GM12878 (cell line): Measurements from ENCODE around the gene DSTYK. TPM values are rescaled to one million over a fixed set of nuclear protein-coding genes. Genes with fewer than 3 reads are reported as not detected.

Experiments
- ATAC-seq: fragments of 200-7000 bp; cut with Tn5 transposase; 3 replicates; pipeline ENCODE4 v1.9.1; 2020; ENCODE audit warnings: mild to moderate bottlenecking, moderate library complexity
- BruUV-seq: library from RNA; stranded (reverse); fragments of 400-500 nt; replicated peaks from 2 replicates; lab custom pipeline; 2021; lab: Mats Ljungman, UMichigan
- CTCF ChIA-PET: fragments of 300-600 bp; sonication (Branson Sonifier 250); formaldehyde crosslinking; extraction: SDS; loops from one replicate; lab custom pipeline; 2021; ENCODE audit warnings: inconsistent platforms; lab: Yijun Ruan, JAX
- POLR2A ChIA-PET: fragments of 350-600 bp; formaldehyde crosslinking; extraction: SDS; loops from one replicate; lab custom pipeline; 2021; ENCODE audit warnings: inconsistent platforms; lab: Charles Lee
- RAD21 ChIA-PET: fragments of 300-600 bp; sonication (Branson Sonifier 250); formaldehyde crosslinking; loops from one replicate; lab custom pipeline; 2023; ENCODE audit warnings: antibody characterized with exemption; ENCODE audit not compliant: unreplicated experiment; lab: Charles Lee
- SMC1A ChIA-PET: fragments of 300-600 bp; sonication (Branson Sonifier 250); formaldehyde crosslinking; loops from one replicate; lab custom pipeline; 2023; ENCODE audit not compliant: unreplicated experiment, uncharacterized antibody; lab: Charles Lee
- DNase-seq: peaks from one replicate; pipeline ENCODE4 v3.0.0-alpha.2; 2011; ENCODE audit warnings: low read depth, low spot score
- FAIRE-seq: peaks from 3 replicates; lab custom pipeline; 2011; peaks lifted over from hg19 to GRCh38; lab: Jason Lieb, UNC
- H2AFZ ChIP-seq: 2 replicates; pipeline ENCODE4 v1.6.0; 2011; ENCODE audit warnings: low read depth, low read length, control low read depth; ENCODE audit not compliant: control insufficient read depth
- H3K27ac ChIP-seq: 2 replicates; pipeline ENCODE4 v1.5.1; 2011; ENCODE audit warnings: control low read depth; ENCODE audit not compliant: control insufficient read depth, insufficient read depth
- H3K27me3 ChIP-seq, 2 experiments: replicated peaks in 1 of 2; 2 replicates each; pipeline versions ENCODE4 v1.6.0 to v1.6.1; 2011; ENCODE audit warnings: low read length in 1 of 2; ENCODE audit not compliant: control insufficient read depth in 2 of 2, insufficient read depth in 2 of 2
- H3K36me3 ChIP-seq, 2 experiments: 2 replicates each; pipeline ENCODE4 v1.5.1; 2011; ENCODE audit warnings: low read length in 1 of 2; ENCODE audit not compliant: control insufficient read depth in 2 of 2, insufficient read depth in 2 of 2
- H3K4me1 ChIP-seq: 2 replicates; pipeline ENCODE4 v1.6.1; 2011; ENCODE audit warnings: mild to moderate bottlenecking, low read length, moderate library complexity, mixed read lengths; ENCODE audit not compliant: control insufficient read depth, insufficient read depth
- H3K4me2 ChIP-seq: 2 replicates; pipeline ENCODE4 v1.6.0; 2011; ENCODE audit warnings: control low read depth; ENCODE audit not compliant: control insufficient read depth, insufficient read depth
- H3K4me3 ChIP-seq: fragments of 200-600 bp; sonication (generic); 2 replicates; pipeline ENCODE4 v1.5.1; 2016
- H3K79me2 ChIP-seq: 2 replicates; pipeline ENCODE4 v1.6.0; 2011; ENCODE audit warnings: low read length; ENCODE audit not compliant: control insufficient read depth, insufficient read depth
- H3K9ac ChIP-seq: 2 replicates; pipeline ENCODE4 v1.8.0; 2011; ENCODE audit warnings: low read length, control low read depth, mixed read lengths; ENCODE audit not compliant: control insufficient read depth, insufficient read depth
- H3K9me3 ChIP-seq: replicated peaks from 3 replicates; pipeline ENCODE4 v1.5.1; 2011; ENCODE audit warnings: mild to moderate bottlenecking, low read length; ENCODE audit not compliant: control insufficient read depth, insufficient read depth
- H4K20me1 ChIP-seq: 2 replicates; pipeline ENCODE4 v1.6.0; 2011; ENCODE audit not compliant: control insufficient read depth, insufficient read depth
- BCLAF1 ChIP-seq: fragments of 450-650 bp; IDR thresholded peaks from 2 replicates; pipeline ENCODE4 v1.6.1; 2017; ENCODE audit warnings: antibody characterized with exemption, mild to moderate bottlenecking, moderate library complexity
- BHLHE40 ChIP-seq, 2 experiments: fragments of 450-650 bp in 1 of 2; IDR thresholded peaks; 2 replicates each; pipeline ENCODE4 v1.6.1; 2011 to 2017; ENCODE audit warnings: low read depth in 2 of 2, borderline replicate concordance in 1 of 2, improper control_type of control experiment in 1 of 2, low read length in 1 of 2, mild to moderate bottlenecking in 1 of 2
- EP300 ChIP-seq, 2 experiments: fragments of 150-350 bp in 1 of 2; IDR thresholded peaks; 2 replicates each; pipeline ENCODE4 v1.6.1; 2011 to 2012; ENCODE audit warnings: low read depth in 2 of 2, low read length in 2 of 2, borderline replicate concordance in 1 of 2, improper control_type of control experiment in 1 of 2, inconsistent platforms in 1 of 2; ENCODE audit not compliant: control insufficient read depth in 1 of 2
- HDGF ChIP-seq: fragments of 450-650 bp; IDR thresholded peaks from 2 replicates; pipeline ENCODE4 v1.6.1; 2016; ENCODE audit warnings: antibody characterized with exemption
- TBL1XR1 ChIP-seq: IDR thresholded peaks from 2 replicates; pipeline ENCODE4 v1.6.1; 2012; ENCODE audit warnings: low read depth, low read length, improper control_type of control experiment
- WGBS: methylation state at CpG from one replicate; pipeline ENCODE4 v1.1.6; 2016; ENCODE audit warnings: low lambda C conversion rate; ENCODE audit not compliant: insufficient replicate concordance, insufficient coverage; ENCODE audit errors: missing lambda C conversion rate; 5-methylcytosine and 5-hydroxymethylcytosine counted together
- in situ Hi-C: fragments of 300-500 bp; cut with MboI; formaldehyde crosslinking; loops from 9 replicates; pipeline ENCODE4 v1.14.3; 2018; ENCODE audit warnings: mixed read lengths
- intact Hi-C: fragments of 100-400 bp; cut with micrococcal nuclease; formaldehyde crosslinking; loops from one replicate; pipeline ENCODE4 v1.14.2; 2022; ENCODE audit not compliant: unreplicated experiment
- polyA plus RNA-seq, 11 experiments: library from polyadenylated mRNA; depleted of rRNA in 4 of 11; unstranded in 6 of 11; stranded (reverse) in 5 of 11; fragments of >200 nt; fragmentation: Nextera tagmentation in 4 of 11; fragmentation: Illumina TruSeq in 1 of 11; extraction: Ambion mirVana in 4 of 11; extraction: Trizol in 1 of 11; gene quantifications; 1 replicate in 1 of 11; 2 replicates in 10 of 11; pipeline versions ENCODE4 v1.2.1 to v1.2.3, GENCODE V29; 2011 to 2016; ENCODE audit warnings: inconsistent platforms in 2 of 11, missing spikeins in 2 of 11, low read depth in 1 of 11
- total RNA-seq, 4 experiments: library from RNA; depleted of rRNA in 3 of 4; stranded (reverse); fragments of >200 nt in 3 of 4; fragmentation: Illumina TruSeq in 1 of 4; extraction: Trizol in 1 of 4; gene quantifications; 2 replicates each; pipeline versions ENCODE4 v1.2.1 to v1.2.3, GENCODE V29; 2013 to 2021
- TF ChIP-seq, protein P1 (sequence below): fragments of 450-650 bp; IDR thresholded peaks from 2 replicates; pipeline ENCODE4 v1.6.1; 2018; ENCODE audit warnings: borderline replicate concordance, mild to moderate bottlenecking; ENCODE audit not compliant: partially characterized antibody
- TF ChIP-seq, protein P2 (sequence below): IDR thresholded peaks from 2 replicates; pipeline ENCODE4 v1.6.1; 2011; ENCODE audit warnings: low read depth, mild to moderate bottlenecking, low read length, moderate library complexity, borderline replicate concordance; ENCODE audit errors: extremely low read depth

Gene DSTYK
- total and polyA plus RNA-seq, 10 of the 15 experiments (the other 5 are each of a cell fraction or from before 2014, with no cell fraction given) = 2.7 to 5.5 (median 3.6) TPM

- Histone ChIP-seq H3K9ac (no peak overlapping the region), H3K4me3 (no peak overlapping the region), H3K4me1 (peaks cover 11% of the 10 kb centered on the region), H2AFZ (no peak overlapping the region), H3K27ac (no peak overlapping the region), H3K4me2 (no peak overlapping the region), H3K36me3 (no peaks in the 10 kb centered on the region), H3K9me3 (no peaks in the 10 kb centered on the region), H3K27me3 (no peaks in the 10 kb centered on the region; a peak in 3 of 4 replicates), H3K79me2 (no peaks in the 10 kb centered on the region), H4K20me1 (no peaks in the 10 kb centered on the region)
- no TSS peak for BruUV-seq
- ATAC-seq (no peak), DNase-seq (no peak), FAIRE-seq (no peak)
- ChIA-PET CTCF (interaction anchor here (1.3 to 19.1 kb wide), 3 partner anchors 11 to 33 kb away, joined by 3 to 836 read pairs (median 51); partner anchors contain the start of gene TMCC2), SMC1A (interaction anchor here (1.0 to 11.7 kb wide), 5 partner anchors 11 to 84 kb away, joined by 3 to 154 read pairs (median 4); partner anchors contain the start of gene TMCC2), RAD21 (interaction anchor here (1.4 to 24.5 kb wide), 3 partner anchors 9 to 12 kb away, joined by 3 to 728 read pairs (median 70); partner anchors contain the start of gene TMCC2), POLR2A (interaction anchor here (0.7 to 3.1 kb wide), 7 partner anchors 11 to 72 kb away, joined by 3 to 20 read pairs (median 6); no protein-coding TSS in a partner anchor)
- TF ChIP-seq, protein P1, sequence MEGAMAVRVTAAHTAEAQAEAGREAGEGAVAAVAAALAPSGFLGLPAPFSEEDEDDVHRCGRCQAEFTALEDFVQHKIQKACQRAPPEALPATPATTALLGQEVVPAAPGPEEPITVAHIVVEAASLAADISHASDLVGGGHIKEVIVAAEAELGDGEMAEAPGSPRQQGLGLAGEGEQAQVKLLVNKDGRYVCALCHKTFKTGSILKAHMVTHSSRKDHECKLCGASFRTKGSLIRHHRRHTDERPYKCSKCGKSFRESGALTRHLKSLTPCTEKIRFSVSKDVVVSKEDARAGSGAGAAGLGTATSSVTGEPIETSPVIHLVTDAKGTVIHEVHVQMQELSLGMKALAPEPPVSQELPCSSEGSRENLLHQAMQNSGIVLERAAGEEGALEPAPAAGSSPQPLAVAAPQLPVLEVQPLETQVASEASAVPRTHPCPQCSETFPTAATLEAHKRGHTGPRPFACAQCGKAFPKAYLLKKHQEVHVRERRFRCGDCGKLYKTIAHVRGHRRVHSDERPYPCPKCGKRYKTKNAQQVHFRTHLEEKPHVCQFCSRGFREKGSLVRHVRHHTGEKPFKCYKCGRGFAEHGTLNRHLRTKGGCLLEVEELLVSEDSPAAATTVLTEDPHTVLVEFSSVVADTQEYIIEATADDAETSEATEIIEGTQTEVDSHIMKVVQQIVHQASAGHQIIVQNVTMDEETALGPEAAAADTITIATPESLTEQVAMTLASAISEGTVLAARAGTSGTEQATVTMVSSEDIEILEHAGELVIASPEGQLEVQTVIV = no peak
- TF ChIP-seq EP300 (IDR thresholded peaks at IDR 0.05; ENCODE audit: borderline replicate concordance in 1 of 2, control insufficient read depth in 1 of 2, low read depth in 2 of 2, low read length in 2 of 2) = no peak
- TF ChIP-seq BCLAF1 = no peak
- TF ChIP-seq TBL1XR1 = no peak
- TF ChIP-seq HDGF = no peak
- no peak for TF ChIP-seq BHLHE40 (IDR thresholded peaks at IDR 0.05; ENCODE audit: borderline replicate concordance in 1 of 2, low read depth in 2 of 2, low read length in 1 of 2)
- TF ChIP-seq, protein P2, sequence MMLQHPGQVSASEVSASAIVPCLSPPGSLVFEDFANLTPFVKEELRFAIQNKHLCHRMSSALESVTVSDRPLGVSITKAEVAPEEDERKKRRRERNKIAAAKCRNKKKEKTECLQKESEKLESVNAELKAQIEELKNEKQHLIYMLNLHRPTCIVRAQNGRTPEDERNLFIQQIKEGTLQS = no peak
- 50% methylated on average over 6 of the region's 6 CpGs for WGBS
- intact Hi-C loops = no loop called here
- in situ Hi-C loops = no loop called here
These were observed 28.6 kb upstream of the DSTYK start for GRCh38 chr1:205240118-205240517.
